HEK293 (cell line): Measurements from ENCODE around the gene SGSM2.

Source experiments
- BCL6B ChIP-seq: fragments of 450-650 bp; formaldehyde crosslinking; IDR thresholded peaks from 2 replicates; pipeline ENCODE4 v1.5.1; 2017; ENCODE audit warnings: missing biosample characterization, missing genetic modification characterization
- KLF1 ChIP-seq: fragments of 450-650 bp; formaldehyde crosslinking; IDR thresholded peaks from 2 replicates; pipeline ENCODE4 v1.5.1; 2016; ENCODE audit warnings: missing biosample characterization, missing genetic modification characterization
- KLF7 ChIP-seq: fragments of 450-650 bp; formaldehyde crosslinking; IDR thresholded peaks from 2 replicates; pipeline ENCODE4 v1.5.1; 2016; ENCODE audit warnings: missing biosample characterization, missing genetic modification characterization, borderline replicate concordance
- OVOL3 ChIP-seq: fragments of 450-650 bp; formaldehyde crosslinking; IDR thresholded peaks from 2 replicates; pipeline ENCODE4 v1.5.1; 2016; ENCODE audit warnings: missing biosample characterization, missing genetic modification characterization
- SALL2 ChIP-seq: fragments of 450-650 bp; formaldehyde crosslinking; IDR thresholded peaks from 2 replicates; pipeline ENCODE4 v1.5.0; 2017; ENCODE audit warnings: missing biosample characterization, mild to moderate bottlenecking, missing genetic modification characterization, borderline replicate concordance
- SP2 ChIP-seq: fragments of 450-650 bp; formaldehyde crosslinking; IDR thresholded peaks from 2 replicates; pipeline ENCODE4 v1.5.1; 2016; ENCODE audit warnings: missing biosample characterization, missing genetic modification characterization
- TRIM28 ChIP-seq: IDR thresholded peaks from 2 replicates; pipeline ENCODE4 v1.6.1; 2011; ENCODE audit warnings: low read length, control low read depth, borderline replicate concordance
- WT1 ChIP-seq: fragments of 450-650 bp; formaldehyde crosslinking; IDR thresholded peaks from 2 replicates; pipeline ENCODE4 v1.5.1; 2016; ENCODE audit warnings: missing biosample characterization, missing genetic modification characterization
- ZBTB1 ChIP-seq: fragments of 450-650 bp; formaldehyde crosslinking; IDR thresholded peaks from 2 replicates; pipeline ENCODE4 v1.5.1; 2016; ENCODE audit warnings: missing biosample characterization, missing genetic modification characterization
- ZBTB10 ChIP-seq: fragments of 450-650 bp; formaldehyde crosslinking; IDR thresholded peaks from 2 replicates; pipeline ENCODE4 v1.5.1; 2016; ENCODE audit warnings: missing biosample characterization, missing genetic modification characterization
- ZBTB21 ChIP-seq: fragments of 450-650 bp; formaldehyde crosslinking; IDR thresholded peaks from 2 replicates; pipeline ENCODE4 v1.5.1; 2017; ENCODE audit warnings: missing biosample characterization, missing genetic modification characterization
- ZBTB8A ChIP-seq: fragments of 450-650 bp; formaldehyde crosslinking; IDR thresholded peaks from 2 replicates; pipeline ENCODE4 v1.5.1; 2016; ENCODE audit warnings: missing biosample characterization, missing genetic modification characterization
- ZNF133 ChIP-seq: fragments of 450-650 bp; formaldehyde crosslinking; IDR thresholded peaks from 2 replicates; pipeline ENCODE4 v1.5.1; 2016; ENCODE audit warnings: missing biosample characterization, missing genetic modification characterization
- ZNF223 ChIP-seq: fragments of 450-650 bp; formaldehyde crosslinking; IDR thresholded peaks from 2 replicates; pipeline ENCODE4 v1.5.1; 2016; ENCODE audit warnings: missing biosample characterization, missing genetic modification characterization
- ZNF23 ChIP-seq: fragments of 450-650 bp; formaldehyde crosslinking; IDR thresholded peaks from 2 replicates; pipeline ENCODE4 v1.5.1; 2016; ENCODE audit warnings: missing biosample characterization, missing genetic modification characterization, borderline replicate concordance
- ZNF362 ChIP-seq: fragments of 450-650 bp; formaldehyde crosslinking; IDR thresholded peaks from 2 replicates; pipeline ENCODE4 v1.5.1; 2016; ENCODE audit warnings: missing biosample characterization, missing genetic modification characterization
- ZNF394 ChIP-seq: fragments of 450-650 bp; formaldehyde crosslinking; IDR thresholded peaks from 2 replicates; pipeline ENCODE4 v1.5.1; 2016; ENCODE audit warnings: missing biosample characterization, missing genetic modification characterization, mild to moderate bottlenecking, moderate library complexity, borderline replicate concordance
- ZNF423 ChIP-seq: fragments of 450-650 bp; formaldehyde crosslinking; IDR thresholded peaks from 2 replicates; pipeline ENCODE4 v1.5.1; 2016; ENCODE audit warnings: missing biosample characterization, missing genetic modification characterization
- ZNF529 ChIP-seq: fragments of 450-650 bp; formaldehyde crosslinking; IDR thresholded peaks from 2 replicates; pipeline ENCODE4 v1.5.1; 2017; ENCODE audit warnings: missing genetic modification characterization, missing biosample characterization; ENCODE audit not compliant: insufficient replicate concordance
- ZNF530 ChIP-seq: fragments of 450-650 bp; formaldehyde crosslinking; IDR thresholded peaks from 2 replicates; pipeline ENCODE4 v1.5.1; 2016; ENCODE audit warnings: low read depth, missing biosample characterization, missing genetic modification characterization
- ZNF549 ChIP-seq: fragments of 450-650 bp; IDR thresholded peaks from 2 replicates; pipeline ENCODE4 v1.5.1; 2018; ENCODE audit warnings: missing biosample characterization, missing genetic modification characterization, mild to moderate bottlenecking, inconsistent platforms, moderate library complexity
- ZNF571 ChIP-seq: fragments of 450-650 bp; formaldehyde crosslinking; IDR thresholded peaks from 2 replicates; pipeline ENCODE4 v1.5.0; 2017; ENCODE audit warnings: missing biosample characterization, missing genetic modification characterization
- ZNF629 ChIP-seq: fragments of 450-650 bp; formaldehyde crosslinking; IDR thresholded peaks from 2 replicates; pipeline ENCODE4 v1.5.1; 2017; ENCODE audit warnings: missing biosample characterization, missing genetic modification characterization
- ZNF670 ChIP-seq: fragments of 450-650 bp; formaldehyde crosslinking; IDR thresholded peaks from 2 replicates; pipeline ENCODE4 v1.5.1; 2016; ENCODE audit warnings: missing biosample characterization, missing genetic modification characterization, low read depth
- ZNF677 ChIP-seq: fragments of 450-650 bp; IDR thresholded peaks from 2 replicates; pipeline ENCODE4 v1.5.0; 2018; ENCODE audit warnings: missing biosample characterization, mild to moderate bottlenecking, missing genetic modification characterization, moderate library complexity
- ZNF768 ChIP-seq: fragments of 450-650 bp; formaldehyde crosslinking; IDR thresholded peaks from 2 replicates; pipeline ENCODE4 v1.5.1; 2018; ENCODE audit warnings: missing biosample characterization, mild to moderate bottlenecking, missing genetic modification characterization
- ZNF843 ChIP-seq: fragments of 450-650 bp; formaldehyde crosslinking; IDR thresholded peaks from 2 replicates; pipeline ENCODE4 v1.5.1; 2016; ENCODE audit warnings: missing biosample characterization, missing genetic modification characterization
- ZSCAN16 ChIP-seq: fragments of 450-650 bp; formaldehyde crosslinking; IDR thresholded peaks from 2 replicates; pipeline ENCODE4 v1.5.1; 2016; ENCODE audit warnings: missing biosample characterization, missing genetic modification characterization
- ZSCAN23 ChIP-seq: fragments of 450-650 bp; formaldehyde crosslinking; IDR thresholded peaks from 2 replicates; pipeline ENCODE4 v1.5.1; 2016; ENCODE audit warnings: missing biosample characterization, missing genetic modification characterization
- TF ChIP-seq, protein P1 (sequence below): fragments of 450-650 bp; formaldehyde crosslinking; IDR thresholded peaks from 2 replicates; pipeline ENCODE4 v1.5.1; 2016; ENCODE audit warnings: missing biosample characterization, missing genetic modification characterization
- TF ChIP-seq, protein P2 (sequence below): fragments of 450-650 bp; formaldehyde crosslinking; IDR thresholded peaks from 2 replicates; pipeline ENCODE4 v1.5.1; 2016; ENCODE audit warnings: missing biosample characterization, missing genetic modification characterization
- TF ChIP-seq, protein P3 (sequence below): fragments of 450-650 bp; formaldehyde crosslinking; IDR thresholded peaks from 2 replicates; pipeline ENCODE4 v1.5.1; 2016; ENCODE audit warnings: missing biosample characterization, missing genetic modification characterization, low read depth

SGSM2 gene

DNA sequence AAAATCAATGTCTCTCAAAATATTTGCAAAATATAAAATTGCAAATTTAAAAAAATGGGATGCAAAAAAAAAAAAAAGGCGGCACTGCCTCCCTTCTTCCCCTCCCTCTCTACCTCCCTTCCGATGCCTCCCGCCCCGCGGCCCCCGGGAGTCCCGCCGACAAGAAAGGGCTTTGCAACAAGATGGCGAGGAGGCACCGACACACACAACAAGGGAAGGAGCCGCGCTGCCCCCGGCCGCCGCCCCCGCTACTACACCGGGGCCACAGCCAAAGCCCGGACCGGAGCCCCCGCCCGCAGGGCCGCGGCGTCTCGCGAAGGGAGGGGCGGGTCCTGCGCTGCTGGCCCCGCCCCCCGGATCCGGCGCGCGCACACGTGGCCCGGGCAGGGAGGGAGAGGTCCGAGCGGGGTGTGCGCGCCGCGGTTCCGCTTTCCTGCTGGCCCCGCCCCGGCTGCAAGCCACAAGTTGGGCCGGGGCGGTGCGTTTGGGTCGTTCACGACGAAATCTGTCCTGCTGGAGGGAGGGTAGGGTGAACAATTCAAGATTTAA lies 63.6 kb downstream of the SGSM2 start, which contains the start of gene MNT (continued):
- TF ChIP-seq ZBTB10 (tag by site-specific recombination) (peak; percentile 51; the same call in 1 of the 2 replicates), ZNF670 (tag by site-specific recombination) (no peak), ZNF530 (no peak), ZBTB8A (tag by site-specific recombination) (peak; percentile 85), BCL6B (tag by site-specific recombination) (no peak), ZNF423 (no peak), ZNF133 (tag by site-specific recombination) (no peak), KLF1 (tag by site-specific recombination) (no peak), ZBTB21 (tag by site-specific recombination) (no peak), ZNF23 (tag by site-specific recombination) (no peak), ZNF677 (tag by site-specific recombination) (0 out of 2 replicates have a peak, but pooled peaks have one; percentile 30), ZNF549 (tag by site-specific recombination) (no peak), ZNF571 (no peak), SALL2 (tag by site-specific recombination) (no peak), TRIM28 (no peak), ZNF362 (no peak), ZNF394 (tag by site-specific recombination) (no peak), ZNF768 (tag by site-specific recombination) (no peak), WT1 (tag by site-specific recombination) (peak; percentile 85), ZNF529 (tag by site-specific recombination) (no peak), ZSCAN16 (tag by site-specific recombination) (no peak), SP2 (peak; percentile 68), KLF7 (tag by site-specific recombination) (0 out of 2 replicates have a peak, but pooled peaks have one; percentile 35), ZBTB1 (tag by site-specific recombination) (no peak), ZNF843 (0 out of 2 replicates have a peak, but pooled peaks have one; percentile 13), ZNF223 (tag by site-specific recombination) (no peak), ZSCAN23 (tag by site-specific recombination) (peak; percentile 81; the same call in 1 of the 2 replicates), ZNF629 (no peak; the same call in 1 of the 2 replicates), OVOL3 (tag by site-specific recombination) (no peak)
- TF ChIP-seq, protein P1, sequence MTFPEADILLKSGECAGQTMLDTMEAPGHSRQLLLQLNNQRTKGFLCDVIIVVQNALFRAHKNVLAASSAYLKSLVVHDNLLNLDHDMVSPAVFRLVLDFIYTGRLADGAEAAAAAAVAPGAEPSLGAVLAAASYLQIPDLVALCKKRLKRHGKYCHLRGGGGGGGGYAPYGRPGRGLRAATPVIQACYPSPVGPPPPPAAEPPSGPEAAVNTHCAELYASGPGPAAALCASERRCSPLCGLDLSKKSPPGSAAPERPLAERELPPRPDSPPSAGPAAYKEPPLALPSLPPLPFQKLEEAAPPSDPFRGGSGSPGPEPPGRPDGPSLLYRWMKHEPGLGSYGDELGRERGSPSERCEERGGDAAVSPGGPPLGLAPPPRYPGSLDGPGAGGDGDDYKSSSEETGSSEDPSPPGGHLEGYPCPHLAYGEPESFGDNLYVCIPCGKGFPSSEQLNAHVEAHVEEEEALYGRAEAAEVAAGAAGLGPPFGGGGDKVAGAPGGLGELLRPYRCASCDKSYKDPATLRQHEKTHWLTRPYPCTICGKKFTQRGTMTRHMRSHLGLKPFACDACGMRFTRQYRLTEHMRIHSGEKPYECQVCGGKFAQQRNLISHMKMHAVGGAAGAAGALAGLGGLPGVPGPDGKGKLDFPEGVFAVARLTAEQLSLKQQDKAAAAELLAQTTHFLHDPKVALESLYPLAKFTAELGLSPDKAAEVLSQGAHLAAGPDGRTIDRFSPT (tag by site-specific recombination), result no peak
- TF ChIP-seq, protein P2, sequence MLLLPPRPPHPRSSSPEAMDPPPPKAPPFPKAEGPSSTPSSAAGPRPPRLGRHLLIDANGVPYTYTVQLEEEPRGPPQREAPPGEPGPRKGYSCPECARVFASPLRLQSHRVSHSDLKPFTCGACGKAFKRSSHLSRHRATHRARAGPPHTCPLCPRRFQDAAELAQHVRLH (tag by site-specific recombination), result no peak
- TF ChIP-seq, protein P3, sequence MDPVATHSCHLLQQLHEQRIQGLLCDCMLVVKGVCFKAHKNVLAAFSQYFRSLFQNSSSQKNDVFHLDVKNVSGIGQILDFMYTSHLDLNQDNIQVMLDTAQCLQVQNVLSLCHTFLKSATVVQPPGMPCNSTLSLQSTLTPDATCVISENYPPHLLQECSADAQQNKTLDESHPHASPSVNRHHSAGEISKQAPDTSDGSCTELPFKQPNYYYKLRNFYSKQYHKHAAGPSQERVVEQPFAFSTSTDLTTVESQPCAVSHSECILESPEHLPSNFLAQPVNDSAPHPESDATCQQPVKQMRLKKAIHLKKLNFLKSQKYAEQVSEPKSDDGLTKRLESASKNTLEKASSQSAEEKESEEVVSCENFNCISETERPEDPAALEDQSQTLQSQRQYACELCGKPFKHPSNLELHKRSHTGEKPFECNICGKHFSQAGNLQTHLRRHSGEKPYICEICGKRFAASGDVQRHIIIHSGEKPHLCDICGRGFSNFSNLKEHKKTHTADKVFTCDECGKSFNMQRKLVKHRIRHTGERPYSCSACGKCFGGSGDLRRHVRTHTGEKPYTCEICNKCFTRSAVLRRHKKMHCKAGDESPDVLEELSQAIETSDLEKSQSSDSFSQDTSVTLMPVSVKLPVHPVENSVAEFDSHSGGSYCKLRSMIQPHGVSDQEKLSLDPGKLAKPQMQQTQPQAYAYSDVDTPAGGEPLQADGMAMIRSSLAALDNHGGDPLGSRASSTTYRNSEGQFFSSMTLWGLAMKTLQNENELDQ (tag by site-specific recombination), result no peak
